T1000 (cell line): ENCODE results near the gene COL18A1.
A peak's percentile ranks its signal among the peaks of the same experiment; 100 is the strongest.

Experiments used
- DNase-seq: peaks from one replicate; lab custom pipeline; 2025; ENCODE audit warnings: mixed read lengths; lab: John Stamatoyannopoulos, UW

Gene COL18A1

DNA sequence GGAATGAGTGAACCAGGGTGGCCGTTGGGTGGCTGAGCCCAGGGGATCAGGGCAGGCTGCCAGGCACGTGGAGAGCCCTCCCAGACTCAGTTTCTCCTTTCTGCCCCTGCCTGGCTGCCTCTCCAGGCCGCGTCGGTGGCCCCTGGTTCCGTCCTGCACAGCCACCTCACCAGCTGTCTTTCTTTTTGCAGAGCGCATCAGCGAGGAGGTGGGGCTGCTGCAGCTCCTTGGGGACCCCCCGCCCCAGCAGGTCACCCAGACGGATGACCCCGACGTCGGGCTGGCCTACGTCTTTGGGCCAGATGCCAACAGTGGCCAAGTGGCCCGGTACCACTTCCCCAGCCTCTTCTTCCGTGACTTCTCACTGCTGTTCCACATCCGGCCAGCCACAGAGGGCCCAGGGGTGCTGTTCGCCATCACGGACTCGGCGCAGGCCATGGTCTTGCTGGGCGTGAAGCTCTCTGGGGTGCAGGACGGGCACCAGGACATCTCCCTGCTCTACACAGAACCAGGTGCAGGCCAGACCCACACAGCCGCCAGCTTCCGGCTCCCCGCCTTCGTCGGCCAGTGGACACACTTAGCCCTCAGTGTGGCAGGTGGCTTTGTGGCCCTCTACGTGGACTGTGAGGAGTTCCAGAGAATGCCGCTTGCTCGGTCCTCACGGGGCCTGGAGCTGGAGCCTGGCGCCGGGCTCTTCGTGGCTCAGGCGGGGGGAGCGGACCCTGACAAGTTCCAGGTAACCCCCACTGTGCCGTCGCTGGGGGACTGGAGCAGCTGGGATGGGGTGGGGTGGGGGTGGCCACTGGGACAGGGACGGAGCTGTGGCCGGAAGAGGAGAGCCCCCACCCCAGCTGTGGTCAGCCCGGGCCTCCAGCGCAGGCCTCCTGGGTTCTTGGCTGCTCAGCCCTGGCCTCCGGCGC is 63.3 kb downstream of the COL18A1 start:
- DNase-seq = no peak

DNA sequence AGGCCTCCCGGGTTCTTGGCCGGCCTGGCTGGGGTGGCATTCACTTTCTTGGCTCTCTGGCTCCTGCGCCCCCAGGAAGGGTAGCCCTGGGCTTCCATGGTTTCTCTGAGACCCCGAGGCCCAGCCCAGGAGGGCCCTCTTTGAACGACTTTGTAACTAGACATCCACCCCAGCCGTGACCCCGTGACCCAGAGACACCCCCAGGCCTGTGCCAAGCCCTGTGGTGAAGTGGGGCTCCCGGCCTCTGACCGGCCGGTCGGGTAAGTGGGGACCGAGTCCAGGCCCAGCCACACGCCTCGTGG is 64.0 kb downstream of the COL18A1 start:
- DNase-seq = no peak

DNA sequence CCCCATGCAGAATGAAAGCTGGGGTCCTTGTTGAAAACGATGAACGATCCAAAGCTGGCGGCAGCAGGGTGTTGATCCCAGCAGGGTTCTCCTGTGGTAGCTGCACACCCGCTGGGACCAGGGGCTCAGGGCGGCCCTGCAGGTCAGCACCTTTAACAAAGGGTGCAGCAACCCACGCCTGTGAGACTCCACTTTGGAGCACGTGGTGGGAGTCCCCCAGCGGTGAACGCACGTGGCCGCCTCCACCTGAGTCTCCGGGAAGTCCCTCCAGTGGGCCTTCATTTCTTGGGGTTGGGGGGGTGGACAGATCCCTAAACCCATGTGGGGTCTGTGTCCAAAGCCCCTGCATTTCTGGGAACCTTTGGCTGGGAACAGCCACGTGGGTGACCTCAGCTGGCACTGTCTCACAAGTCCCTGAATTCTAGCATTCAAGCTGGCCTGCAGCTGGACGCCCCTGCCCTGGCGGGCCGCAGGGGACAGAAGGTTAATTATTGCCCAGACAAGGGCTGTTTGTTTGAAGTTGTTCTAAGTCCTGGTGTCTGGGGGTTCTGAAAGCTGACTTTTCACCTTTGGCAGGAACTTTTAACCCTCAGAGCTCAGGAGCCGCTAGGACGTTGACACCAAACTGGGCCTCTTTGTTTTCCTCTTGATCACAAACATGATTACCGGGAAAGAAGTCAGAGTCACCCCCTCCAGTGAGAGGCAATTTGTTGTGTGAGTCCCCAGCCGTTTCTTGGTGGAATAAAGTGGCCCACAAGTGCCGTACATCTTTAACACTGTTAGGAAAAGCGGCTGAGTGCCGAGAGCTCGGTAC is 64.5 kb downstream of the COL18A1 start:
- DNase-seq = no peak

DNA sequence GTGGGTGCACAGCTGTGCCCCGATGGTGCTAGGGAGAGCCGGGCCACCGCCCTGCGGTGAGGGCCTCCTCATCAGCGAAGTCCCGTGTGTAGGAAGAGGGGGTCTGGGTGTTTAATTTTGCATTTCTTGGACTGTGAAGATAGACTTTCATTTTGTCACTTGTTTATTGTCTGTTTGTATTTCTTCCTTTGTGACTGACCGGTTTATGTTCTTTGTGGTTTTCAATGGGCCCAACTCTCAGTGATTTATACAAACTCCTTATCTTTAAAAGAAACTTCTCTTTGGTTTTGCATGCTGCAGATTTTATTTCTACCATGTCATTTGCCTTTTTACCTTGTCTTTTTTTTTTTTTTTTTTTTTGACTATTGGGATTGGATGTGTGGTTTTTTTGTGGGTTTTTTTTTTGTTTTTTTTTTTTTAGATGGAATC is 65.1 kb downstream of the COL18A1 start:
- no peak for DNase-seq

DNA sequence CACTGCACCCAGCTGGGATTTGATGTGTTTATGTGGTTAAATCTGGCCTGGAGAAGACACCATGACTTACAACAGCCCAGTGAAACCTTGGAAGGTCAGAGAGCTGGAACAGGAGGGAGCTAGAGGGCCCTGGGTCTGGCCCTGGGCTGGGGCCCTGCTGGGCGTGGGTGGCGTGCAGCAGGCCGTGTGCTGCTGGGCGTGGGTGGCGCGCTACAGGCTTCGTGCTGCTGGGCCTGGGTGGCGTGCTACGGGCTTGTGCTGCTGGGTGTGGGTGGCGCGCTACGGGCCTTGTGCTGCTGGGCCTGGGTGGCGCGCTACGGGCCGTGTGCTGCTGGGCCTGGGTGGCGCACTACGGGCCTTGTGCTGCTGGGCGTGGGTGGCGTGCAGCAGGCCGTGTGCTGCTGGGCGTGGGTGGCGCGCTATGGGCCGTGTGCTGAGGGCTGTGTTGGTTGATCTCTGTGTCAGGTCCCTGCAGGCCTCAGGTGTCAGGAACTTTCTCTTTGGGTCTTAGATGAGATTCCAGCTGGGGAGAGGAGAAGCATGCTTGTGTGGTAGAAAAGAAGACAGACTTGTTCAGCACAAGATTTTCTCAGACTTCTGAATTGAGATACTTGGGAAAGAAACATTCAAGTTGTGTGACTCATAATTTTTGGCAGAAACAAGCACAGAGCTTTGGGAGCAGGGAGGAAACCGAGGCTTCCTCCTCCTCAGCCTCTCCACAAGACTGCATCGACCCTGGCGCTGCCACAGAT is 66.0 kb downstream of the COL18A1 start:
- no peak for DNase-seq

DNA sequence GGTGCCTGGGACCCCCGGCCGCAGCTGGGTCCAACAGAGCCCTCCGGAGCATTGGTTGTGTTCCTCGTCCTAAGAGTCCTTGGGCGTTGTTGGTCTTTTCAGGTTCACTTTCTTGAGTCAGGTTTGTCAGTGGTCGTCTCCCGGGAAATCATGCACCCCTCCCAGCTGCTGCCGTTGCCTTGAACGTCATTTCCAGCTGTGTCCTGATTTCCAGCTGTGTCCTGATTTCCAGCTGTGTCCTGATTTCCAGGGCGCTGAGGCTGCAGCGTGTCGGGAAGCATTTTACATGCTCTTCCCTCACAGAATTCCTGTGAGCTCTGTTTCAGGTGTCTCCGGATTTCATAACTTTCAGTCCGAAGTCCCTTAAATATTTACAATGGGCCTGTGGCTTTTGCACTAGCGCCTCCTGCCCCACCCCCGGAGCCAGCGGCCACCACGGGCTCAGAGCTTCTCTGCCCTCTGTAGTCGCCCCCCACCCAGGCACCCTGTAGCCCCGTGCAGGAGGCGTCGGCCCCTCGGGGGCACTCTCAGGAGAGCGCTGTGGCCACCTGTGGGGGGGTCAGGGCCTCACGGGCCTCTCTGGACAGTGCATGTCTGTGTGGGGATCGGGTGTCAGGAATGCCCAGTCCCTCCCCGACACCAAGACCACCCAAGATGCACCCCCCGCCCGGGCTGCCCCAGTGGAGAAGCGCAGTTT is 66.7 kb downstream of the COL18A1 start:
- DNase-seq = no peak

DNA sequence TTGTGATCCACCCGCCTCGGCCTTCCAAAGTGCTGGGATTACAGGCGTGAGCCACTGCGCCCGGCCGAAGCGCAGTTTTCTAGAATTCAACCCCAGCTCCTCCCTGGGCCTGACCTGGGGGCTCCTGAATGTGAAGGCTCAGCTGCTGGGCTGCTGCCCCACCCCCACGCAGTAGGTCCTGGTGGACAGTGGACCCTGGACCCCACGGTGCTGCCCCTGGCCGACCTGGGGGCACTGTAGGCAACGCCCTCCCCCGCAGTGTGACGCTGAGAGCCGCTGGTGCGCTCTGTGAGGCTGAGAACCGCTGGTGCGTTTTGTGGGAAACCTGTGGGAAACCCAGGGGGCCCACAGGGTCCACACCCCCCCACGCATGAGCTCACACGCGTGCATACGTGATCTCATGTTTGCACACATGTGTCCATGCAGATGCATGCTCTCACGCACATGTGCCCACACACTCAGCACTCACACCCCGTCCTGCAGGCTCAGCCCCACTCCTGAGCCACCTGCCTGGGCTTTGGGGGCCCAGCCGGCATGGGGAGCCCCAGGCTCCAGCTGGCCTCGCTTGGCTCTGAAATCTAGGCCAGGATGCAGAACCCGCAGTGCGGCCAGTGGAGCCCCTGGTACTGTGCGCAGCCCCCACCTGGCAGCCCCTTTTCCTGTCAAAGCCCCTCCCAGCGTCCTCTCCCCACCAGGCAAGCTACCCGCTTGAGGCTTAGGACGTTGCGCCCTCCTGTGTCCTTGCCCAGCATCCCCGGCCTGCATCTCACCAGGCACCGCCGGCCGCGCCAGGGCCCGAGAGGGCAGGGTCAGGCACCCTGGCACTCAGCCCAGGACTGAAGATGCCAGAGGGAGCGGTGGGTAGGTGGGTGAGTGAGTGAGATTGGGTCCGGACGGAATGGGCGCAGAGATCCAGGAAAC is 67.7 kb downstream of the COL18A1 start:
- no peak for DNase-seq

DNA sequence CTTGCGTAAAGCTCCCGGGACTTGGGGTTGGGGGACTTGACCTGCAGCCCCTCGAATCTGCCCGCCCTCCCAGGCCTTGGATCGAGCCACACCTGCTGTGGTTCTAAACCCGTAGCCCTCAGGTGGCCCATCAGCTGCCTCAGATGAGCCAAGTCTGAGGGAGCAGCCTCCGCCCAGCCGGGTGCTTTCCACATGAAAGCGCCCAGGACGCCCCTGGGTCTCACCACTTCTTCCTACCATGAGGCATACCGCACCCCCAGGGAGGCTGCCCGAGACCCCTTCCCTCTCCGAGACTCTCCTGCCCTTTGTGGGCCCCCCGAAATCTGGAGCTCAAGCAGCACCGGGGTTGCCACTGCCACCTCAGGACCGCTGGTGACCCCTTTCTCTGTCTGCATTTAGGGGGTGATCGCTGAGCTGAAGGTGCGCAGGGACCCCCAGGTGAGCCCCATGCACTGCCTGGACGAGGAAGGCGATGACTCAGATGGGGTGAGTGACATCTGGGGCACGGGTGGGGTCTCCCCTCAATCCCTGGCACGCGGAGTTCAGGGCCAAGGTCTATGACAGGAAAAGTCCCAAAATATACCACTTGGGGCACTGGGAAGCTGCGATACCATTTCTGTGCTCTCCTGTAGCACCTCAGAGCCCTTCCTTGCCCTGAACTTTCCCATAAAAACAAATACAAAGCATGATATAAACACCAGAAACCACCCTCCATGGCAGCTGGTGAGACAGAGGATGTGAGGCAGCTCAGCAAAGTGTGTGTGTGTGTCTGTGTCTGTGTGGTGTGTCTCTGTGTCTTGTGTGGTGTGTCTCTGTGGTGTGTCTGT is 68.7 kb downstream of the COL18A1 start:
- no peak for DNase-seq

DNA sequence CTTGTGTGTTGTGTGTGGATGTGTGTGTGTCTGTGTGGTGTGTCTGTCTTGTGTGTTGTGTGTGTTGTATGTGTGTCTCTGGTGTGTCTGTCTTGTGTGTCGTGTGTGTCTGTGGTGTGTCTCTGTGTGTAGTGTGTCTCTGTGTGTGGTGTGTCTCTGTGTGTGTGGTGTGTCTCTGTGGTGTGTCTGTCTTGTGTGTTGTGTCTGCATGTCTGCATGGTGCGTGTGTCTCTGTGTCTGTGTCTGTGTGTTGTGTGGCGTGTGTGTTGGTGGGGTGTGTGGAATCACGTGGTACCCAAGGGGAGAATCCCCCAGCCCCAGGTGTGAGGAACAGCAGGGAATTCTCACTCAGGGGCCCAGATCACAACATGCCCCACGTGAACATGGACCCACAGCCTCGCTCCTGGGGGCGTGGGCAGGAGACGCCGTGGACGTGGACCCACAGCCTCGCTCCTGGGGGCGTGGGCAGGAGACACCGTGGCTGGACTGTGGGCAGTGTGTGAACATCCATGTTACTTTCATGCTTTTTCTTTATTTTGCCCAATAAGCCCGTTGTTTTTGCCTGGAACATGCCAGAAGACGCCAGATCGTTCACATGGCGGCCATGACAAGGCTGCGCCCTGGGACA is 69.5 kb downstream of the COL18A1 start:
- DNase-seq = no peak

DNA sequence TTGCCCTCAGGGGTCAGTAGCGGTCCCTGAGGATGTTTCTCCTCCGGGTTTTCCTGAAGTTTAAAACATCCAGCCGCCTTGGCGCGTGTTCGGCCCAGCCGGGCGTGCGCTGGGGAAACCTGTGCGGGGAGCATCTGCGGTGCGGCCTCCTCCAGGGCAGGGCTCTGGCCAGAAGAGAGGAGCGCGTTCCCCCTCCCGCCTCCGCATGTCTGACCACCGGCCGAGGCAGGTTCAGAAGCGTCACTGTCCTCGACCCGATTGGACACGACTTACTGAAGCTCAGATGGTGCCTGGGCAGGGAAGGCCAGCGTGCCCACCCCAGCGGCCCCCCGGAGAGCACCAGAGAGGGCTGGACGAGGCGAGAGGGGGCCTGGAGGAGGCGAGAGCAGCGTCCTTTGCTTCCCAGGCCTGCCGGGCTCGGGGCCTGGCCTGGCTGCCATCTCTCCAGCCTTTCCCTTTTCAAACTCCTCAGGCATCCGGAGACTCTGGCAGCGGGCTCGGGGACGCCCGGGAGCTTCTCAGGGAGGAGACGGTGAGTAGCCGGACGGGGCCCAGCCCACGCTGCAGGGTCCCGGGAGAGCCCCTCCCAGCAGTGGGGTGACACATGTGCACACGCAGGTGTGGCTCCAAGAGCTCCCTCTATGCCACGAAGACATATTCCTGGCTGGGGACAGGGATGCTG is 70.2 kb downstream of the COL18A1 start:
- DNase-seq = no peak

DNA sequence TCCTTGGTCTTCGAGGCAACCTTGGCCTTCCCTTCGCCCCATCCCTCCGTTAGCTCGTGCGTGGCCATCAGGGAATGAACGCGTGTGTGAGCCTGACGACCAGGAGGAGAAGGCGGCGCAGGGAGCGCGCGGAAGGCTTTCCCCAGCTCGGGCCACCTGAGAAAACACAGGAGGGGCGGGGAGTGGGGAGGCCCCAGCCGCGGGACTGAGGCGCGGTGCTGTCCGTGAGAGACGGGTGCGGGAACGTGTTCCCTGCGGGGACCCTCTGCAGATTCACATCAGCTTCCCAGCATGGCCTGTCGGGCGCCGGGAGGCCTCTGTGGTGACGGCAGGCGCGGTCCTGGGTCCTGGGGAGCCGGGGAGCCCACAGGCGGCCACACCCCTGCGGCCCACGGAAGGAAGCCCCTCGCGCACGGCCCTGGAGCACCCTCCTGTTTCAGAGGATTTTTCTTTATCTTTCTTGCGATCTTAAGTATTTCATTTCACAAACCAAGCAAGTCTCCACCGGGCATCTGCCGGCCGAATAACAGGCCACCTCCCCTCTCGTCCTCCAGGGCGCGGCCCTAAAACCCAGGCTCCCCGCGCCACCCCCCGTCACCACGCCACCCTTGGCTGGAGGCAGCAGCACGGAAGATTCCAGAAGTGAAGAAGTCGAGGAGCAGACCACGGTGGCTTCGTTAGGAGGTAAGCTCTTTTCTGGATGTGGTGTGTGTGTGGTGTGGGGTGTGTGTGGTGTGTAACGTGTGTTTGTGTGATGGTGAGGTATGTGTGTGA is 71.0 kb downstream of the COL18A1 start:
- no peak for DNase-seq

DNA sequence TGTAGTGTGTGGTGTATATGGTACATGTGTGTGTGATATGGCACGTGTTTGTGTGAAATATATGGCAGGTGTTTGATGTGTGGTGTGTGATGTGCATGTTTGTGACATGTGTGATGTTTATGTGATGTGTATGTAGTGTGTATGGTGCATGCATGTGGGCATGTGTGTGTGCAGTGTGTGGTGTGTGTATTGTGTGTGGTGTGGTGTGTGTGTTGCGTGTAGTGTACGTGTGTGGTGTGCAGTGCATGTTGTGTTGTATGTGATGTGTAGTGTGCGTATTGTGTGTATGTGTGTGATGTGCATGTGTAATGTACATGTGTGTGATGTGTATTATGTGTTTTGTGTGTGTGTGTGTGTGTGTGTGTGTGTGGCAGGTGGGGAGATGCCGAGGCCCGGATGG is 71.6 kb downstream of the COL18A1 start:
- no peak for DNase-seq

DNA sequence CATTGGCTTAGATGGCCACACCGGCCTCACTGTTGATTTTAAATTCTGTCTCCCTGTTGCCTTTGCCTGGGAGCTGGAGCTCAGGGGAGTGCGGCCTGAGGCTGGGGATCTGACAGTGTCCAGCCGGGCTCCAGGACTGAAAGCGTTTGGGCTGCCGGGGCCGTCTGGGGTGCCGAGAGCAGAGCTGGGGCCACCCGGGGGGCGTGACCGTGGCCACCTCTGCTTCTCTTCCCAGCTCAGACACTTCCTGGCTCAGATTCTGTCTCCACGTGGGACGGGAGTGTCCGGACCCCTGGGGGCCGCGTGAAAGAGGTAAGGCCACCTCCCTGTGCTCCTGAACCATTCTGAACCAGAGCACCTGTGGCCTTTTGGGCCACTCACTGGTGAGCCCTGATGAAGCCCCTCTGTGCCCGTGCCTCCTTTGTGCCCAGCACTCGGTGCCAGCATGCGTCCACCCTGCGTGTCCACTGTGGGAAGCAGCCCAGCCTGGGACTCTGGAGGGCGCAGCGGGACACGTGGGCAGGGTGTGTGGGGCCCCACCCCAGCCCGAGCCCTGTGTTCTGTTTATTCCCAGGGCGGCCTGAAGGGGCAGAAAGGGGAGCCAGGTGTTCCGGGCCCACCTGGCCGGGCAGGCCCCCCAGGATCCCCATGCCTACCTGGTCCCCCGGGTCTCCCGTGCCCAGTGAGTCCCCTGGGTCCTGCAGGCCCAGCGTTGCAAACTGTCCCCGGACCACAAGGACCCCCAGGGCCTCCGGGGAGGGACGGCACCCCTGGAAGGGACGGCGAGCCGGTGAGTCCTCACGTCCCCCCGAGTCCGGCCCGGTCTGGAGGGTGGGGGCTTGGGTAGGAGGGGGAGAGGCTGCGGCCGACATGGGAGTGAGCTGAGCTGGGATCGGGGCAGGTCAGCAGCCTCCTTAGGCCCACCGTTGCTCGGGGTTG is 72.5 kb downstream of the COL18A1 start:
- no peak for DNase-seq

DNA sequence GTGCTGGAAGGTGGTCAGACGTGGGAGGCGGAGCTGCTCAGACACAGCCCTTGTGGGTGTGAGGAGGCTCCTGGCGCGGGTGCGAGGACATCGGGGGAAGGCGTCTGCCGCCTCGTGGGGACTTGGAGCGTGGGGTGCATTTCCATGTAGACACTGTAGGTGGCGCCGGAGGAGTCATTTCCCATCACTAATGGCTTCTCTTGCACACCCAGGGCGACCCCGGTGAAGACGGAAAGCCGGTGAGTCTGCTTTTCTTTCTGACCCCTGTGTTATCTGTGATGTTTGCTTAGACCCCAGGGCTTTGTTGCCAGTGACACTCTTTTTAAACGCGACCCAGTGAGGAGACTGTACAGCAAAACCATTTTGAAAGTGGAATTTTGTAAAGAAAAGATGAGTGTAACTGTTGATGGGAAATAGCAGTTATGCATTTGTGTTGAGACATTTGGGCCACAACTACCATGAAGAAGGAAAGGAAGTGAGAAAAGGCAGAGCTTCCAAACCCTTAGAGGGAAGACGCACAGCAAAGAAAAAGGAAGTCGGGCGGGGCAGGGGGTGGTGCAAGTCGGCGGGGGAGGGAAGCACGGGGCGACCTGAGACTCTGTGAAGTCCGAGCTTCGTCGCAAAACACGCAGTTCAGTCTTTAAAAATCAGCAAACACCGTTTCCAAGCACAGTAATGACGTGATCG is 73.3 kb downstream of the COL18A1 start:
- DNase-seq = peak; percentile 15

DNA sequence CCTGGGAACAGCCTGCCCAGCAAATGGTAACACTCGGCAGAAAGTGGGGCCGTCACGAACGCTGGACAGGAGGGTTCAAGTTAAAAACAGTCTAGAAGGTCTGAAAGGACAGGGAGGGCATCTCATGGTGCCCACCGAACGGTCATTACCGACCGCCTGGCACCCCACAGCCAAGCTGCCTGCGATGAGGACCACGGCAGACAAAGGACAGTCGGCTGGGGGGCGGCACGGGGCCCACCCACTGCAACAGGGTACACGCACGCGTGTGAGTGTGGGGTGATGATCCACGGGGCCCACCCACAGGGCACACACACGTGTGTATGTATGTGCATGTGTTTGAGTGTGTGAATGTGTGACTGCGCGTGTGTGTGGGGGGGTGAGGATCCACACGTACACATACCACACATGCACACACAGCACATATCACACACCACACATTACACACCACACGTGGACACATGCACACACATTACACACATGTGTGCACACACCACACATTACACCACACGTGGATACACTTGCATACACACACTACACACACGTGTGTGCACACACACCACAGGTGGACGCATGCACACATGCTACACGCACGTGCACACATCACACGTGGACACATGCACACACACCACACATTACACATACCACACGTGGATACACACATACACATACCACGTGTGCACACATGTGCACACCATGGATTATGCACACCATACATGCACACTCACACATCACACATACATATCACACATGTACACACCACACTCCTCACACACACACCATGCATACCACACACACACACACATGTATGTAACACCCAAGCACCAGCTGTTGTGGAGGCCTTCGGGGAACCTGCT is 74.1 kb downstream of the COL18A1 start:
- DNase-seq = no peak
